Prostate gland (tissue), 2 donors: ENCODE measurements around the gene VPS26C. TPM values are rescaled to one million over a fixed set of nuclear protein-coding genes. Genes with fewer than 3 reads are reported as not detected.
"Not testable (repeated sequence)": the region's sequence is repeated elsewhere in the genome, so short reads cannot be mapped to it uniquely, and the experiment has no call there.

Experiments
- DNase-seq: peaks from one replicate; pipeline ENCODE4 v3.0.0-alpha.2; 2019; ENCODE audit warnings: low spot score
- H3K27ac ChIP-seq, 2 donors: fragments of 200-600 bp; sonication (generic); 2 replicates each; pipeline ENCODE4 v1.5.1; 2017 to 2019
- H3K27me3 ChIP-seq: fragments of 200-600 bp; sonication (generic); replicated peaks from 2 replicates; pipeline ENCODE4 v1.5.1; 2019; ENCODE audit not compliant: insufficient read depth
- H3K36me3 ChIP-seq, 2 donors: fragments of 200-600 bp; sonication (generic); 1 replicate in 1 of 2; 2 replicates in 1 of 2; pipeline versions ENCODE4 v1.5.1 to v1.8.1; 2017 to 2019
- H3K4me1 ChIP-seq: fragments of 200-600 bp; sonication (generic); replicated peaks from 2 replicates; pipeline ENCODE4 v1.5.1; 2019
- H3K4me3 ChIP-seq, 2 donors: fragments of 200-600 bp; sonication (generic); 2 replicates each; pipeline ENCODE4 v1.5.1; 2017 to 2019
- H3K9me3 ChIP-seq: fragments of 200-600 bp; sonication (generic); 2 replicates; pipeline ENCODE4 v1.5.1; 2017
- CTCF ChIP-seq, 4 experiments: fragments of 200-600 bp in 2 of 4; fragments of 450-650 bp in 2 of 4; sonication (generic) in 2 of 4; IDR thresholded peaks; 1 replicate in 3 of 4; 2 replicates in 1 of 4; pipeline ENCODE4 v1.5.1; 2016 to 2019; ENCODE audit warnings: antibody characterized with exemption in 4 of 4, mild to moderate bottlenecking in 2 of 4, moderate library complexity in 2 of 4
- POLR2A ChIP-seq: fragments of 450-650 bp; IDR thresholded peaks from one replicate; pipeline ENCODE4 v1.6.1; 2016; ENCODE audit warnings: antibody characterized with exemption, mild to moderate bottlenecking
- POLR2AphosphoS5 ChIP-seq: sonication (generic); formaldehyde crosslinking; IDR thresholded peaks from one replicate; pipeline ENCODE4 v1.6.1; 2017; ENCODE audit warnings: antibody characterized with exemption
- WGBS: methylation state at CpG from one replicate; pipeline ENCODE4 v1.1.5; 2018; 5-methylcytosine and 5-hydroxymethylcytosine counted together
- intact Hi-C: fragments of 100-400 bp; cut with DNase I; formaldehyde crosslinking; loops from one replicate; pipeline ENCODE4 v1.14.2; 2022
- total RNA-seq, 2 donors: library from RNA; depleted of rRNA; stranded (reverse); fragments of >200 nt; gene quantifications; one replicate each; pipeline ENCODE4 v1.1.0, GENCODE V29; 2016

Gene VPS26C
- 10 to 100 TPM; 36.8 to 46.1 TPM for total RNA-seq

- WGBS = under 1% methylated on average over 72 of the region's 86 CpGs
- Histone ChIP-seq H3K27me3 (no peaks in the 10 kb centered on the region), H3K9me3 (no peaks in the 10 kb centered on the region), H3K27ac (peak within 1 kb of the TSS; percentile 94 to 96), H3K4me1 (peaks cover 4% of the 10 kb centered on the region), H3K36me3 (no peaks in the 10 kb centered on the region), H3K4me3 (peak within 1 kb of the TSS; percentile 74 to 81)
- peak; percentile 98 for DNase-seq
- intact Hi-C loops = loop anchor here (2.0 to 5.0 kb wide), 3 partner anchors 99 to 295 kb away; partner anchors contain the start of gene DYRK1A
- TF ChIP-seq POLR2AphosphoS5 (peak; percentile 98), CTCF (IDR thresholded peaks at IDR 0.05) (peak in 1 of 4 experiments; percentile 3), POLR2A (peak; percentile 75)
Measured at GRCh38 chr21:37267269-37268185, at the start of gene VPS26C. Gene VPS26C (minus strand): TSS chr21:37267334. CDS start chr21:37267294, 40 bp downstream.

GRCh38 chr21:37316072-37316471 is 48.9 kb upstream of the VPS26C start:
- H3K4me3 ChIP-seq, H3K27me3 ChIP-seq, H3K27ac ChIP-seq, intact Hi-C loops, H3K36me3 ChIP-seq, H3K4me1 ChIP-seq, H3K9me3 ChIP-seq, DNase-seq: not testable (repeated sequence)
- 58% methylated on average over 2 of the region's 2 CpGs for WGBS

DNA sequence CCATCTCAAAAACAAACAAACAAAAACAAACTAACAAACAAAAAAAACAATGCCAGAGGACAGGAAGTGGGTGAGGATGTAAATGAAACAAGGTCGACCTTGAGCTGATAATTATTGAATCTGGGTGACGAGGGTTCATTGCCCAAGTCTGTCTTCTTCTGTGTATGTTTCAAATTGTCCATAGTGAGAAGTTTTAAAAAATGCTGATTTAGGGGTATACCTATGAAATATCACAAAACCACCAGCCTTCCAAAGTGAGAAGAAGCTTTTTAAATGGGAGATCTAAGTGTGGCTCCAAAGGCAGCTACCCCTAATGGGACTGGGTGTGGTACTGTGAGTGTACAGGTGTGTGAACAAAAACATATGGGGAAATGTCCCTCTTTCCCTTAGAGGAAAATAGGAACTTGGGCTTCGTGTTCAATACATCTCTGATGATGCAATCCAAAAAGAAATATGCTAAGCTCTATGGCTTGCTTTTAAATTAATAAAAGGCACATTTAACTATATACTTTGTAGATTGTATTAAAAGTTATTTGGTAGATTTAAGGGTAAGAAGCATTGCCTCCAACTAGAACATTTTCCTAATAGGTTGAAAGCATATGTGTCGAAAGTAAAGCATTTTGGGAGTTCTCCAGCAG is 33.1 kb upstream of the VPS26C start:
- H3K27me3 ChIP-seq = no peaks in the 10 kb centered on the region
- 72% methylated on average over 4 of the region's 4 CpGs for WGBS
- DNase-seq = no peak
- H3K27ac ChIP-seq = no peak overlapping the region
- H3K36me3 ChIP-seq = no peaks in the 10 kb centered on the region
- intact Hi-C loops = no loop called here
- TF ChIP-seq CTCF (IDR thresholded peaks at IDR 0.05) = no peak
- TF ChIP-seq POLR2A = no peak
- no peak for TF ChIP-seq POLR2AphosphoS5
- no peaks in the 10 kb centered on the region for H3K4me1 ChIP-seq
- no peak overlapping the region for H3K4me3 ChIP-seq
- H3K9me3 ChIP-seq = no peaks in the 10 kb centered on the region

DNA sequence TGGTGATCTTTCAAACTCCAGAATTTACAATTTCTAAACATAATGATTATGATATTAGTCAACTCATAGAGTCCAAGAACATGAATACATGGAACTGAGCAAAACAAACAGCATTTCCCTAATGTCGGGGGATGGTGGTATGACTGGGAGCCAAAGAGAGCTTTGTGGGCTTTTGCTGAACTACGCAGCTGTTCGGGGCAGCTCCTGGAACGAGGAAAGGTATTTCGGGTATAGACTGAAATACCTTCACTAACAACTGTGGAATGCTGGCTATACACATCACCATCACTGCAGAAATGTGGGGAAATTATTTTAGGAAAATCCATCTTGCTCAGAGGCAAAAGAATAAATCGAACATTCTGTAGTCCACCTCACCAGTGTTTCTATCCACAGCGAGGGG is 30.2 kb upstream of the VPS26C start:
- 90% methylated on average over 7 of the region's 7 CpGs for WGBS
- no peak overlapping the region for H3K27ac ChIP-seq
- TF ChIP-seq POLR2AphosphoS5 (no peak), CTCF (IDR thresholded peaks at IDR 0.05) (no peak), POLR2A (no peak)
- H3K4me1 ChIP-seq = no peaks in the 10 kb centered on the region
- H3K4me3 ChIP-seq = no peak overlapping the region
- H3K36me3 ChIP-seq = no peaks in the 10 kb centered on the region
- H3K27me3 ChIP-seq = no peaks in the 10 kb centered on the region
- no peaks in the 10 kb centered on the region for H3K9me3 ChIP-seq
- DNase-seq = no peak
- intact Hi-C loops = no loop called here

DNA sequence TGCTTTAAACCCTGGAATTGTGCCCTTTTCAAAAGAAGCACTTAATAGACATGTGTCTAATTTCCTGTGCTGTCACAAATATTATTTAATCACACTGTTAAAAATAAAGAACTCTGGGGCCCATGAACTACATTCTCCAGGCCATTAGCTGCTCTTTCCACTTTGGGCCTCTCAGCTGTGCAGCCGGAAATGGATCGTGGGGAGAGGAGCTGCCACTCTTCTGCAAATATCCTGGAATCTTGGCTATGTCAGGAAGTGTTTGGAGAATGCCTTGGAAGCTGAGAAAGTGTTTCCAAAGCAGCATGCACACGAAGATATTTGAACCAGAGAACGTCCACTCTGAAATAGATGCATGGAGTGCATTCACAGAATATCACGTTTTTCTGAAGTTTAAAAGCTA is 27.5 kb upstream of the VPS26C start:
- Histone ChIP-seq H3K4me3 (no peak overlapping the region), H3K9me3 (no peaks in the 10 kb centered on the region), H3K27me3 (no peaks in the 10 kb centered on the region), H3K27ac (no peak overlapping the region), H3K36me3 (no peaks in the 10 kb centered on the region), H3K4me1 (no peaks in the 10 kb centered on the region)
- 53% methylated on average over 5 of the region's 5 CpGs for WGBS
- TF ChIP-seq POLR2AphosphoS5 (no peak), CTCF (IDR thresholded peaks at IDR 0.05) (no peak), POLR2A (no peak)
- intact Hi-C loops = no loop called here
- DNase-seq = no peak
